Esophagus muscularis mucosa (tissue), 4 donors: ENCODE results near the gene BMP2K.

Experiments used
- EP300 ChIP-seq: sonication (generic); formaldehyde crosslinking; IDR thresholded peaks from one replicate; pipeline ENCODE4 v1.6.1; 2017; ENCODE audit warnings: antibody characterized with exemption
- POLR2A ChIP-seq: fragments of 450-650 bp; IDR thresholded peaks from one replicate; pipeline ENCODE4 v1.6.1; 2017; ENCODE audit warnings: antibody characterized with exemption, moderate library complexity, mild to moderate bottlenecking, low read depth
- POLR2AphosphoS5 ChIP-seq, 2 donors: sonication (generic); formaldehyde crosslinking; IDR thresholded peaks; one replicate each; pipeline ENCODE4 v1.6.1; 2017; ENCODE audit warnings: antibody characterized with exemption in 2 of 2
- TF ChIP-seq, protein P1 (sequence below), 3 experiments: fragments of 200-600 bp in 2 of 3; fragments of 450-650 bp in 1 of 3; sonication (generic) in 2 of 3; IDR thresholded peaks; one replicate each; pipeline ENCODE4 v1.5.1; 2017 to 2019; ENCODE audit warnings: antibody characterized with exemption in 3 of 3, mild to moderate bottlenecking in 2 of 3, moderate library complexity in 1 of 3

DNA sequence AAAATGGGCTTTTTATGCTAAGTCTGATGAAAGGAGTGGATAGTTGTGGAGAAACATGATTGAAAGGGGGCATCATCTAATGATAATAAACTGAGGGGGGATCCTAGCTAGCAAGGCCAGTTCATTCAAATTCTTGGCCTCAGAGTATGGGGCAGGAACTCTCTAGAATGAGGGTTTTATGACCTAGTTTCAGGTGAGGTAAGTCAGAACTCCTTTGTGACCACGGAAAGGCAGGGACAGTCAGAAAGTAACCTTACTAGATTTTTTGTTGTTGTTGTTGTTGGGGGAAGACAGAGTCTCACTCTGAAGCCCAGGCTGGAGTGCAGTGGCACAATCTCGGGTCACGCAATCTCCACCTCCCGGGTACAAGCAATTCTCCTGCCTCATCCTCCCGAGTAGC, 164.6 kb downstream of the BMP2K start:
- TF ChIP-seq, protein P1, sequence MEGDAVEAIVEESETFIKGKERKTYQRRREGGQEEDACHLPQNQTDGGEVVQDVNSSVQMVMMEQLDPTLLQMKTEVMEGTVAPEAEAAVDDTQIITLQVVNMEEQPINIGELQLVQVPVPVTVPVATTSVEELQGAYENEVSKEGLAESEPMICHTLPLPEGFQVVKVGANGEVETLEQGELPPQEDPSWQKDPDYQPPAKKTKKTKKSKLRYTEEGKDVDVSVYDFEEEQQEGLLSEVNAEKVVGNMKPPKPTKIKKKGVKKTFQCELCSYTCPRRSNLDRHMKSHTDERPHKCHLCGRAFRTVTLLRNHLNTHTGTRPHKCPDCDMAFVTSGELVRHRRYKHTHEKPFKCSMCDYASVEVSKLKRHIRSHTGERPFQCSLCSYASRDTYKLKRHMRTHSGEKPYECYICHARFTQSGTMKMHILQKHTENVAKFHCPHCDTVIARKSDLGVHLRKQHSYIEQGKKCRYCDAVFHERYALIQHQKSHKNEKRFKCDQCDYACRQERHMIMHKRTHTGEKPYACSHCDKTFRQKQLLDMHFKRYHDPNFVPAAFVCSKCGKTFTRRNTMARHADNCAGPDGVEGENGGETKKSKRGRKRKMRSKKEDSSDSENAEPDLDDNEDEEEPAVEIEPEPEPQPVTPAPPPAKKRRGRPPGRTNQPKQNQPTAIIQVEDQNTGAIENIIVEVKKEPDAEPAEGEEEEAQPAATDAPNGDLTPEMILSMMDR (IDR thresholded peaks at IDR 0.05): no peak
- TF ChIP-seq EP300 (no peak), POLR2AphosphoS5 (IDR thresholded peaks at IDR 0.05) (no peak), POLR2A (no peak)
